SJCRH30 (cell line): Measurements from ENCODE around the gene OR2H2. TPM values are rescaled to one million over a fixed set of nuclear protein-coding genes. Genes with fewer than 3 reads are reported as not detected.

Source experiments
- DNase-seq, 2 experiments: peaks; one replicate each; pipeline ENCODE4 v3.0.0-alpha.2; 2015 to 2020
- H3K27ac ChIP-seq: fragments of 250-450 bp; sonication (Bioruptor Pico); 2 replicates; pipeline ENCODE4 v1.5.1; 2020; ENCODE audit warnings: mild to moderate bottlenecking, moderate library complexity
- H3K27me3 ChIP-seq: fragments of 250-450 bp; sonication (Bioruptor Pico); 2 replicates; pipeline ENCODE4 v1.5.1; 2020; ENCODE audit warnings: mild to moderate bottlenecking, moderate library complexity
- H3K36me3 ChIP-seq: fragments of 250-450 bp; sonication (Bioruptor Pico); 2 replicates; pipeline ENCODE4 v1.5.1; 2020; ENCODE audit warnings: mild to moderate bottlenecking, moderate library complexity
- H3K4me1 ChIP-seq: fragments of 250-450 bp; sonication (Bioruptor Pico); 2 replicates; pipeline ENCODE4 v1.5.1; 2020; ENCODE audit warnings: mild to moderate bottlenecking, moderate library complexity
- H3K4me3 ChIP-seq: fragments of 250-450 bp; sonication (Bioruptor Pico); 2 replicates; pipeline ENCODE4 v1.5.1; 2020; ENCODE audit warnings: mild to moderate bottlenecking, moderate library complexity
- H3K9me3 ChIP-seq: fragments of 250-450 bp; sonication (Bioruptor Pico); replicated peaks from 2 replicates; pipeline ENCODE4 v1.5.1; 2020; ENCODE audit warnings: mild to moderate bottlenecking, moderate library complexity
- total RNA-seq: library from RNA; depleted of rRNA; stranded (reverse); fragments of >200 nt; shearing (Covaris generic); gene quantifications from 2 replicates; pipeline ENCODE4 v1.2.3, GENCODE V29; 2014; rRNA removed

Gene OR2H2
- total RNA-seq, 1 experiment from 2014 or later = not detected

GRCh38 chr6:29631209-29631810, 46.4 kb downstream of the OR2H2 start:
- Histone ChIP-seq H3K27me3 (no peaks in the 10 kb centered on the region), H3K36me3 (no peaks in the 10 kb centered on the region), H3K9me3 (no peaks in the 10 kb centered on the region), H3K4me1 (no peaks in the 10 kb centered on the region), H3K4me3 (no peak overlapping the region; the same call in 1 of the 2 replicates), H3K27ac (no peak overlapping the region)
- no peak for DNase-seq

DNA sequence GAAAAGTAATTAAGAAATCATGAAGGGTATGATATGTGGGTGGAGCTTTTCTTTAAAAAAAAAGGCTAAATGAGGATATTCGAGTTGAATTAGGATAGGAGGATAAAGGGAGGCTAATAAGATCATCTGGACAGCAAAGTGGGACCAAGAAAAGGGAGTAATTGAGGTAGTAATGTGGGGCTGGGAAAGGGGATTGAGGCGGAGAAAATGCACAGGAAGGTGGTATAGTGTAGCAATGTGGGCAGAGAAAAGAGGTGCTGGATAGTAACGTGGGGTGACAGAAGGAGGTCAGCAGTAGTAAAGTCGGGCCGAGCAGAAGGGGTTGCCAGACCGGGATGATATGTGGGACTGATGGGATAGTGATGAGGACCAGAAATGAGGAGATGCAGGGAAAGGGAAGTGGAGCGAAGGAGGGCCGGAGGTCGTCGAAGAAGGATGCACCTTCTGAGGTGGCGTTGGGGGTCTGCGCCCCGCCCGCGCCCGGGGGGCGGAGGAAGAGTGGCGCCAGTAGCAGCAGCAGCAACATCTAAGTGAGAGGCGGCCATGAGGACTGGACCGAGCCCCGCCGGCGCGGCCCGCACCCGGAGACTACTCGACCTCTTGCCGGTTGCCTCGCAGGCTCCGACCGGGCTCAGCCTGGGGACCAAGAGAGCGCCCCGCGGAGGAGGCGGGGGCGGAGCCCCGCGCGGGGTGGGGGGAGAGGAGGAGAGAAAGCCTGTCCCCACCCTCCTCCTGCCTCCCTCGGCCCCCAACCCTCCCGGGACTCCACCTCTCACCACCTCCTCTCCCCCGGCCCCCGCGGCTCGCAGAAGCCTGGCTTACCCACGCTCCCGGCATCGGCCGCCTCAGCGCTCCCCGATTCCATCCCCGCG, 47.2 kb downstream of the OR2H2 start:
- H3K27ac ChIP-seq = no peak overlapping the region; the same call in 1 of the 2 replicates

DNA sequence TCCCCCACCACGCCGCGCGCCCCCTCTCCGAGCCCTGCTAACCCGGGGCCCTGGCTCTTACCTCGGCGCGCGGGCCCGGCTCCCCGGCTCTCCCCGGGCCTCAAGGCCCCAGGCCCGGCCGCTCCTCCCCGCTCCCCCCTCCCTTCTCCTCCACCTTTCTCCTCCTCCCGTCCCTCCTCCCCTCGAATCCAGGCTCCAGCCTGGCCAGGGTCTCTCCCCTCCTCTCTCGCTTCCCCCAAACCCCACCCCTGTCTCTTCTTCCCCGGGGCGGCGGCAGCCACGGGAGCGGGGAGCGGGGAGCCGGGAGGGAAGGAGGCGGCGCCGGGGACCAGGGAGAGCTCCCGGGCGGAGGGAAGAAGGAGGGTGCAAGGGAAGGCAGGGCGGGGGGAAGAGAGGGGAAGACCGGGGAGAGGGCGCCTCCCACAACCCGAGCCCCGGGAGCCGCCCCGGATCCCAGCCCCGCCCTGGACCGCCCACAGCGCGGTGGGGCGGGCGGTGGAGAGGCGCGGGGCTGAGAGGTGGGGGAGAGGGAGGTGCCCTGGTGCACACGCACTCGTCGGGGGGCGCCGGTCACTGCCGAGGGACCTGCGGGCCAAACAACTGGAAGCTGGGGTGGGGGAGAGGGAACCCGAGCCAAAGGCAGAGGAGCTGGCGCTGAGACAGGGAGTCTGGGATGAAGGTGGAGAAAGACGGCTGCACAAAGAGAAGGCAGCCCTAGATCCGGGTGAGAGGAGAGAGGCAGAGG, 48.0 kb downstream of the OR2H2 start, which contains the start of gene GABBR1:
Gene GABBR1 (minus strand): TSS at position 395 of the 745 bp plus-strand sequence. CDS start 798 bp downstream, outside the sequence.
- Histone ChIP-seq H3K4me1 (no peaks in the 10 kb centered on the region), H3K27ac (no peak within 1 kb of the TSS; the same call in 1 of the 2 replicates)

More for the DNA sequence above, 47.2 kb downstream of the OR2H2 start:
- H3K27me3 ChIP-seq = no peaks in the 10 kb centered on the region
- DNase-seq = peak; percentile 73 to 77
- peak overlapping the region; percentile 78 for H3K4me3 ChIP-seq
- no peaks in the 10 kb centered on the region for H3K36me3 ChIP-seq
- no peaks in the 10 kb centered on the region for H3K4me1 ChIP-seq
- no peaks in the 10 kb centered on the region for H3K9me3 ChIP-seq

GRCh38 chr6:29633534-29633905, 48.6 kb downstream of the OR2H2 start:
- Histone ChIP-seq H3K27ac (no peak overlapping the region), H3K36me3 (no peaks in the 10 kb centered on the region)
- DNase-seq = no peak

More for the DNA sequence above, 48.0 kb downstream of the OR2H2 start, which contains the start of gene GABBR1:
- peak; percentile 87 for DNase-seq
- no peaks in the 10 kb centered on the region for H3K27me3 ChIP-seq
- peak within 1 kb of the TSS; percentile 78 for H3K4me3 ChIP-seq
- no peaks in the 10 kb centered on the region for H3K36me3 ChIP-seq
- H3K9me3 ChIP-seq = no peaks in the 10 kb centered on the region

DNA sequence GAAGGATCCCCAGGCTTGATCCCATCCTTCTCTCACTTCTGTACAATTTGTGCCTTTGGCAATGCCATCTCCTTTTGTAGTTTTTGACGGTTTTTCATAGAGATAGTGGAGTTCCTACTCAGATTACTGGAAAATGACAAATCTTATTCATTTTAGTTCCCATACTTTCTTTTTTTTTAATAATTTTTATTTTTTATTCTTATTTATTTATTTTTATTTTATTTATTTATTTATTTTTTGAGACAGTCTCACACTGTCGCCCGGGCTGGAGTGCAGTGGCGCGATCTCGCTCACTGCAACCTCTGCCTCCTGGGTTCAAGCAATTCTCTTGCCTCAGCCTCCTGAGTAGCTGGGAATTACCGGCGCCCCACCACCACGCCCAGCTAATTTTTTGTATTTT, 52.3 kb downstream of the OR2H2 start:
- no peak for DNase-seq
- no peaks in the 10 kb centered on the region for H3K27me3 ChIP-seq
- H3K27ac ChIP-seq = no peak overlapping the region

More at GRCh38 chr6:29633534-29633905, 48.6 kb downstream of the OR2H2 start:
- no peaks in the 10 kb centered on the region for H3K4me1 ChIP-seq
- H3K4me3 ChIP-seq = peak overlapping the region; percentile 78
- no peaks in the 10 kb centered on the region for H3K27me3 ChIP-seq
- no peaks in the 10 kb centered on the region for H3K9me3 ChIP-seq

More for the DNA sequence above, 52.3 kb downstream of the OR2H2 start:
- no peaks in the 10 kb centered on the region for H3K9me3 ChIP-seq
- H3K4me1 ChIP-seq = no peaks in the 10 kb centered on the region
- H3K36me3 ChIP-seq = no peaks in the 10 kb centered on the region
- H3K4me3 ChIP-seq = no peak overlapping the region

Other genes with a start within 250 kb of the OR2H2 start
- gene OR5V1, start 216.3 kb upstream of the OR2H2 start, total RNA-seq = not detected in 2 replicates
- not detected in 2 replicates for gene OR12D3, start 209.8 kb upstream of the OR2H2 start, total RNA-seq
- gene OR12D2, start 189.5 kb upstream of the OR2H2 start, total RNA-seq = not detected in 2 replicates
- not detected in 2 replicates for gene OR12D1, start 170.2 kb upstream of the OR2H2 start, total RNA-seq
- gene OR10C1, start 145.8 kb upstream of the OR2H2 start, total RNA-seq = not detected in 2 replicates
- not detected in 2 replicates for gene OR11A1, start 128.1 kb upstream of the OR2H2 start, total RNA-seq
- gene OR2H1, start 128.0 kb upstream of the OR2H2 start, total RNA-seq = not detected in 2 replicates
- gene MAS1L, start 97.2 kb upstream of the OR2H2 start, total RNA-seq = not detected in 2 replicates
- gene UBD, start 25.4 kb upstream of the OR2H2 start, total RNA-seq = not detected in 2 replicates
- gene GABBR1, start 48.1 kb downstream of the OR2H2 start, total RNA-seq = 5.5 and 12.1 TPM in 2 replicates
- not detected in 2 replicates for gene MOG, start 72.0 kb downstream of the OR2H2 start, total RNA-seq
- gene ZFP57, start 96.0 kb downstream of the OR2H2 start, total RNA-seq = 0.08 TPM in 1 of 2 replicates, not detected in the other
- not detected in 2 replicates for gene HLA-F, start 138.3 kb downstream of the OR2H2 start, total RNA-seq
- not detected in 2 replicates for gene HLA-G, start 242.7 kb downstream of the OR2H2 start, total RNA-seq